SK-N-SH (cell line): ENCODE data around the gene TUNAR.

Source experiments
- FOXJ3 ChIP-seq: sonication (generic); formaldehyde crosslinking; IDR thresholded peaks from 2 replicates; pipeline ENCODE4 v1.5.1; 2020; ENCODE audit warnings: mild to moderate bottlenecking, missing genetic modification reagents
- TF ChIP-seq, protein P1 (sequence below): IDR thresholded peaks from 2 replicates; pipeline ENCODE4 v1.4.0; 2012; ENCODE audit warnings: low read depth, borderline replicate concordance

DNA sequence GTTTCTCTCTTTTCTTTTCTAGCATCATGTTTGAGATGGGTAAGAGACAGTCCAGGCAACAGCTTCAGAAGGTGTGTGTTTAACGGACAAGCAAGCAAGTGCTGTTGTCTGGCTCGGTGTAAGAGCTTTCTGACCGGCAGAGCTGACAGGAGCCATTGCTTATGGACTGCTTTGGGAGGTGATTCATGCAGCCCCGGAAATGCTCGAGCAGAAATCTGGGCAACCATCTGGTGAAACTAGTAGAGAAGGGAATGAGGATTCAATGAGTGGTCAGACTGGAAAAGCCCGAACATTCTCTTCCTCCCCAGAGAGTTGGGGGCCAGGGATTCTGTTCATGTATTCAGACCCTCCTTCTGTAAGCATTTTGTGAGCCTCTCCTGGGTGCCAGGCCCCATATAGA is 24.4 kb downstream of the TUNAR start:
- TF ChIP-seq, protein P1, sequence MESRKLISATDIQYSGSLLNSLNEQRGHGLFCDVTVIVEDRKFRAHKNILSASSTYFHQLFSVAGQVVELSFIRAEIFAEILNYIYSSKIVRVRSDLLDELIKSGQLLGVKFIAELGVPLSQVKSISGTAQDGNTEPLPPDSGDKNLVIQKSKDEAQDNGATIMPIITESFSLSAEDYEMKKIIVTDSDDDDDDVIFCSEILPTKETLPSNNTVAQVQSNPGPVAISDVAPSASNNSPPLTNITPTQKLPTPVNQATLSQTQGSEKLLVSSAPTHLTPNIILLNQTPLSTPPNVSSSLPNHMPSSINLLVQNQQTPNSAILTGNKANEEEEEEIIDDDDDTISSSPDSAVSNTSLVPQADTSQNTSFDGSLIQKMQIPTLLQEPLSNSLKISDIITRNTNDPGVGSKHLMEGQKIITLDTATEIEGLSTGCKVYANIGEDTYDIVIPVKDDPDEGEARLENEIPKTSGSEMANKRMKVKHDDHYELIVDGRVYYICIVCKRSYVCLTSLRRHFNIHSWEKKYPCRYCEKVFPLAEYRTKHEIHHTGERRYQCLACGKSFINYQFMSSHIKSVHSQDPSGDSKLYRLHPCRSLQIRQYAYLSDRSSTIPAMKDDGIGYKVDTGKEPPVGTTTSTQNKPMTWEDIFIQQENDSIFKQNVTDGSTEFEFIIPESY: no peak
- no peak for TF ChIP-seq FOXJ3 (CRISPR knock-in tag)
